Heart left ventricle (tissue), 13 donors: ENCODE data around the gene KRTAP3-3.

Experiments used
- CTCF ChIP-seq, 12 donors: fragments of 200-600 bp; sonication (generic) in 4 of 12; IDR thresholded peaks; one replicate each; pipeline versions ENCODE4 v1.5.0 to v1.8.0; 2018 to 2022; ENCODE audit warnings: antibody characterized with exemption in 12 of 12, mild to moderate bottlenecking in 5 of 12
- POLR2A ChIP-seq, 2 donors: fragments of 450-650 bp; IDR thresholded peaks; one replicate each; pipeline ENCODE4 v1.6.1; 2017; ENCODE audit warnings: antibody characterized with exemption in 2 of 2, mild to moderate bottlenecking in 2 of 2, moderate library complexity in 2 of 2
- donor health status: ischemic (EF 13 %, LVEDD 7.1; RV severe dilation, severe dysfunction).
- donor health status: DM: no; HTN: yes; CAD: no.
- donor health status: DM: no; HTN: no; CAD: no.
- donor health status: ischemic (EF 25% LVEDD 6.9; RV normal size, moderate dysfunction).
- donor health status: ischemic (EF 25% LVEDD 5.7; RV mildly dilated, moderate dysfunction).
- donor health status: ischemic (EF 35%, LVEDD 5.7; RV mildly dilated, moderate dysfunction).
- donor health status: nonischemic (EF 11% LVEDD 7.7; RV severe dilation, severe dysfunction).
- donor health status: DM: yes; HTN: yes; CAD: no.
- donor health status: PGD.
- donor health status: ischemic (EF 29% LVEDD 5.4; RV normal size, mild dysfunction).
- donor health status: nonischemic (EF 23%, LVEDD 6.1; RV moderate dilation, normal function).

- TF ChIP-seq CTCF (IDR thresholded peaks at IDR 0.05) (no peak), POLR2A (IDR thresholded peaks at IDR 0.05) (no peak)
Measured at GRCh38 chr17:40986920-40987319, 7.0 kb downstream of the KRTAP3-3 start.
